BLaER1 (cell line): Measurements from ENCODE around the gene TLK2.
A peak's percentile ranks its signal among the peaks of the same experiment; 100 is the strongest.

Source experiments
- H3K27ac ChIP-seq: shearing (Covaris generic); formaldehyde crosslinking; 2 replicates; pipeline ENCODE4 v1.8.1; 2022
- H3K27me3 ChIP-seq: shearing (Covaris generic); formaldehyde crosslinking; 2 replicates; pipeline ENCODE4 v1.8.1; 2022
- H3K36me3 ChIP-seq: shearing (Covaris generic); formaldehyde crosslinking; 2 replicates; pipeline ENCODE4 v1.8.1; 2022
- H3K4me1 ChIP-seq: shearing (Covaris generic); formaldehyde crosslinking; 2 replicates; pipeline ENCODE4 v1.8.1; 2022
- H3K4me2 ChIP-seq: shearing (Covaris generic); formaldehyde crosslinking; 2 replicates; pipeline ENCODE4 v1.8.1; 2022
- H3K4me3 ChIP-seq: shearing (Covaris generic); formaldehyde crosslinking; 2 replicates; pipeline ENCODE4 v1.8.1; 2022
- H3K9ac ChIP-seq: shearing (Covaris generic); formaldehyde crosslinking; 2 replicates; pipeline ENCODE4 v1.8.1; 2022
- H3K9me3 ChIP-seq: shearing (Covaris generic); formaldehyde crosslinking; 2 replicates; pipeline ENCODE4 v1.8.1; 2022
- H4K20me1 ChIP-seq: shearing (Covaris generic); formaldehyde crosslinking; 2 replicates; pipeline ENCODE4 v1.8.1; 2022
- Cebpa-rat ChIP-seq: shearing (Covaris generic); IDR thresholded peaks from 2 replicates; pipeline ENCODE4 v1.8.1; 2022

The TLK2 gene

GRCh38 chr17:62631086-62631935 is 152.7 kb downstream of the TLK2 start:
- H4K20me1 ChIP-seq: peaks cover 56% of the 10 kb centered on the region
- H3K27me3 ChIP-seq: no peaks in the 10 kb centered on the region
- peak overlapping the region; percentile 19 for H3K4me2 ChIP-seq
- TF ChIP-seq Cebpa-rat: no peak
- H3K4me1 ChIP-seq: peaks cover 48% of the 10 kb centered on the region
- H3K27ac ChIP-seq: no peak overlapping the region
- H3K36me3 ChIP-seq: peaks cover 15% of the 10 kb centered on the region; the same call in 1 of the 2 replicates
- H3K4me3 ChIP-seq: no peak overlapping the region
- no peak overlapping the region for H3K9ac ChIP-seq
- H3K9me3 ChIP-seq: no peaks in the 10 kb centered on the region

DNA sequence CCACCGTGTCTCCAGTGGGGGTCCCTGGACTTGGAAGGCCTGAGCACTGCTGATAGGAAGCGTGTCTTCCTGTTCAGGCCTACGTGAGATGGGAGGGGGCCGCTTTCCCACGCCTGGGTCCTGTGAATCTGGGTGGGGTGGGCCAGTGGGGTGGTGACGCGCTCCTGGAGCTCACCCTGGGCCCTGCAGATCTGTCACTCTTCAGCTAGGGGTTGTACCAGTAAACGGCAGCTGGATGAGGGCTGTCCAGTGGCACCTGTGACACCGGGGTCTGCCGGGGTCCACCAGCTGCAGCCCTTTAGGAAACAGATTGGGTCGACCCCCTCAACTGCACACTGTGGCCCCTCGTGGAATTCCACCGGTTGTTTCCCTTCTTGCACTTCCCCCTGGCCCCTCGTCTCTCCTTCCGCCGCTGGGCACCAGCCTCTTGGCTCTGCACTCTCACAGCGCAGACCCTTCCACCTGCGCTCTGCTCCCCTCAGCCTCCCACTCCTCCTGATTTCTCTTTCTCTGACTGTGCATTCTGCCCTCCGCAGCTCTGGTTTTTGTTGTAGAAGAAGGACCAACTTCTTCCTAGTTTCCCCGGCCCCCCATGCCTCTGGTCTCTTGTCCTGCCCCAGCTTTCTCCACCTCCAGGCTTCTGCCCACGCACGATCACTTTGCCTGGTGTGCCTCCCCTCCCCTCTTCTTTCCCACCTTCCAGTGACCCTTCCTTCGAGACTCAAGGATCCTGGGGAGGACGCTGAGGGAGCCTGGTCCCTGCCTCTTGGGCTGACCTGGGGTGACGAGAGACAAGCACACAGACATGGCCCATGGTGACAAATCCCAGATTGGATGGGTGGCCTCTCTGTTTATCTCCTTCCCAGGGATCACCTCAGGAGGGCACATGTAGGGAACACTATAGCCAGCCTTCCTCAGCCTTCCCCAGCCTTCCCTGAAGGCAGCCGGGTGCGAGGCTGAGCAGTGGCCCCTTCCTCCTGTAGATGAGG is 153.6 kb downstream of the TLK2 start:
- Histone ChIP-seq H3K4me3 (no peak overlapping the region), H3K4me2 (peak overlapping the region; percentile 19), H3K9ac (no peak overlapping the region), H3K36me3 (peaks cover 23% of the 10 kb centered on the region; the same call in 1 of the 2 replicates), H4K20me1 (peaks cover 56% of the 10 kb centered on the region), H3K27me3 (no peaks in the 10 kb centered on the region), H3K4me1 (peaks cover 49% of the 10 kb centered on the region), H3K27ac (peak overlapping the region; percentile 30; the same call in 1 of the 2 replicates), H3K9me3 (no peaks in the 10 kb centered on the region)
- TF ChIP-seq Cebpa-rat: no peak

- Histone ChIP-seq H3K4me2 (no peak overlapping the region), H3K9me3 (no peaks in the 10 kb centered on the region), H3K4me3 (no peak overlapping the region), H3K9ac (no peak overlapping the region), H4K20me1 (peaks cover 17% of the 10 kb centered on the region), H3K4me1 (peaks cover 19% of the 10 kb centered on the region), H3K36me3 (peaks cover 23% of the 10 kb centered on the region), H3K27ac (no peak overlapping the region), H3K27me3 (no peaks in the 10 kb centered on the region)
- TF ChIP-seq Cebpa-rat: no peak
Measured at GRCh38 chr17:62637809-62638208, 159.2 kb downstream of the TLK2 start.

- Histone ChIP-seq H4K20me1 (0 out of 2 replicates have a peak, but pooled peaks cover 10% of the 10 kb centered on the region), H3K36me3 (peaks cover 27% of the 10 kb centered on the region), H3K27ac (no peak overlapping the region), H3K4me2 (no peak overlapping the region), H3K4me3 (no peak overlapping the region), H3K27me3 (no peaks in the 10 kb centered on the region), H3K4me1 (peaks cover 19% of the 10 kb centered on the region), H3K9ac (no peak overlapping the region), H3K9me3 (no peaks in the 10 kb centered on the region)
- TF ChIP-seq Cebpa-rat: no peak
Measured at GRCh38 chr17:62641153-62641552, 162.5 kb downstream of the TLK2 start.

GRCh38 chr17:62641951-62642350 is 163.3 kb downstream of the TLK2 start:
- H3K9me3 ChIP-seq: no peaks in the 10 kb centered on the region
- 0 out of 2 replicates have a peak, but pooled peaks cover 10% of the 10 kb centered on the region for H4K20me1 ChIP-seq
- no peak overlapping the region for H3K4me3 ChIP-seq
- H3K36me3 ChIP-seq: peaks cover 22% of the 10 kb centered on the region
- H3K27ac ChIP-seq: no peak overlapping the region
- H3K4me1 ChIP-seq: peaks cover 14% of the 10 kb centered on the region
- no peaks in the 10 kb centered on the region for H3K27me3 ChIP-seq
- no peak overlapping the region for H3K4me2 ChIP-seq
- H3K9ac ChIP-seq: no peak overlapping the region
- TF ChIP-seq Cebpa-rat: no peak

DNA sequence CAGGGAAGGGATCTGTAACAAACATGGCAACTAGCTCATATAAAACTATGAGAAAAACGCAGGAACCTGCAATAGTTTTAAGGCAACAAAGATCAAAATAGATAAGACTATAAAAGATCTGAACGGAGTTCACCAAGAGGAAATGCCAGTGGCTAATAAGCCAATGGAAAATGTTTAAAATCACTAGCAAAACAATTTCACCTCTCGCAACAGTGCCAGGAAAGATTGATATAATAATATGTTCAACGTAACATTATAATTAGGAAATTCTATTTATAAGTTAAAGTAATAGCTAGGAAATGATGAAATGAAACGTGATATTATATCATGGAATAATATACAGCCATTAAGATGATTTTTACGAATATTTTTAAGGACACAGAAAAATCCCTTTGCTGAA is 164.9 kb downstream of the TLK2 start:
- no peak overlapping the region for H3K4me3 ChIP-seq
- no peak for TF ChIP-seq Cebpa-rat
- H3K4me1 ChIP-seq: peaks cover 10% of the 10 kb centered on the region
- no peaks in the 10 kb centered on the region for H3K9me3 ChIP-seq
- no peaks in the 10 kb centered on the region for H3K27me3 ChIP-seq
- peaks cover 20% of the 10 kb centered on the region for H3K36me3 ChIP-seq
- H4K20me1 ChIP-seq: peaks cover 15% of the 10 kb centered on the region; the same call in 1 of the 2 replicates
- H3K27ac ChIP-seq: no peak overlapping the region
- no peak overlapping the region for H3K4me2 ChIP-seq
- no peak overlapping the region for H3K9ac ChIP-seq

- no peaks in the 10 kb centered on the region for H3K9me3 ChIP-seq
- no peak overlapping the region for H3K27ac ChIP-seq
- H3K36me3 ChIP-seq: peaks cover 20% of the 10 kb centered on the region
- no peaks in the 10 kb centered on the region for H3K27me3 ChIP-seq
- peaks cover 21% of the 10 kb centered on the region; the same call in 1 of the 2 replicates for H4K20me1 ChIP-seq
- H3K4me2 ChIP-seq: no peak overlapping the region
- H3K4me3 ChIP-seq: no peak overlapping the region
- no peak overlapping the region for H3K9ac ChIP-seq
- TF ChIP-seq Cebpa-rat: no peak
- peaks cover 21% of the 10 kb centered on the region for H3K4me1 ChIP-seq
Measured at GRCh38 chr17:62644487-62645173, 166.0 kb downstream of the TLK2 start.

- no peak for TF ChIP-seq Cebpa-rat
- Histone ChIP-seq H3K36me3 (peaks cover 15% of the 10 kb centered on the region; the same call in 1 of the 2 replicates), H3K4me1 (peaks cover 43% of the 10 kb centered on the region), H3K9me3 (no peaks in the 10 kb centered on the region), H3K27ac (peak overlapping the region; percentile 41; the same call in 1 of the 2 replicates), H3K4me2 (peak overlapping the region; percentile 63), H3K4me3 (no peak overlapping the region), H3K27me3 (no peaks in the 10 kb centered on the region), H4K20me1 (peaks cover 21% of the 10 kb centered on the region; the same call in 1 of the 2 replicates), H3K9ac (peak overlapping the region; percentile 29; the same call in 1 of the 2 replicates)
Measured at GRCh38 chr17:62648251-62648955, 169.8 kb downstream of the TLK2 start.
